NCI-H2081 treated with DMSO at 0.1 percent for 48 hours (cell line): ENCODE measurements around the gene PRPH2.
A peak's percentile ranks its signal among the peaks of the same experiment; 100 is the strongest.

Experiments
- DNase-seq: peaks from one replicate; lab custom pipeline; 2025; lab: John Stamatoyannopoulos, UW

Gene PRPH2, protein sequence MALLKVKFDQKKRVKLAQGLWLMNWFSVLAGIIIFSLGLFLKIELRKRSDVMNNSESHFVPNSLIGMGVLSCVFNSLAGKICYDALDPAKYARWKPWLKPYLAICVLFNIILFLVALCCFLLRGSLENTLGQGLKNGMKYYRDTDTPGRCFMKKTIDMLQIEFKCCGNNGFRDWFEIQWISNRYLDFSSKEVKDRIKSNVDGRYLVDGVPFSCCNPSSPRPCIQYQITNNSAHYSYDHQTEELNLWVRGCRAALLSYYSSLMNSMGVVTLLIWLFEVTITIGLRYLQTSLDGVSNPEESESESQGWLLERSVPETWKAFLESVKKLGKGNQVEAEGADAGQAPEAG

DNA sequence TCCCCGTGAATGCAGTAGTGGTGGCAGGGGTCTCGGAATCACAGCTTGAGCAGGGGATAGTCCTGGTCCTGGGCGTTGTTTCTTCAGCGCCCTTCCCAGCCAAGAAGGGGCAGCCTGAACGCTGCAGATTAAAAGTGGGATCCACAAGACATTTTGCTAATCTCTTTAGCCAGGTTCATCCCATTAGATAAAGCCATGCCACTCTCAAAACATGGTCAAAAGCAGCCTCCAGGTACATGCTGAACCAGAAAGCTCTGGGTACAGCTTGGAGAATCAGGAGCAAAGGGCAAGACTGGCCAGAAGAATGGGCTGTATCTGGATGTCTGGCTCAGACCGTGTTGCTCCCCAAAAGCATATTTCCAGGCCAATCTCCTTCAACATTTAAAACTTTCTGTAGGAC, at the start of gene PRPH2:
Gene PRPH2, minus strand, starts transcription at position 101 of the 400 bp plus-strand sequence. CDS start 263 bp downstream, outside the sequence.
- no peak for DNase-seq

DNA sequence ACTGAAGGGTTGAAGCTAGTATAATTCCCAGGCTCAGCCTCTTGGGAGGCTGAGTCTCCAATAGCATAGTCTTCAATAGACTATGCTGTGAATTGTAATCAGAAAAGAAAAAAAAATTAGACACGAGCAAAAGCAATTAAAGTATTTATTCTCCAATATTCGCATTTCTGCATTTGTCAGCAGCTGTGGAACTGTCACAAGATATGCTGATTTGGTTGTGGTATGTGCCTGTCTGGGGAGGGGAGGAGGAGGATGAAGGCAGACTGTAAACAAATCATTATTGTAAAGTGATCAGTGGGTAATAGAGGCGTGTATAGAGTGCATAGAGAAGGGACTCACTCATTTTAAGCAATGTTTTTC, 49.3 kb upstream of the PRPH2 start:
- DNase-seq, result no peak

DNA sequence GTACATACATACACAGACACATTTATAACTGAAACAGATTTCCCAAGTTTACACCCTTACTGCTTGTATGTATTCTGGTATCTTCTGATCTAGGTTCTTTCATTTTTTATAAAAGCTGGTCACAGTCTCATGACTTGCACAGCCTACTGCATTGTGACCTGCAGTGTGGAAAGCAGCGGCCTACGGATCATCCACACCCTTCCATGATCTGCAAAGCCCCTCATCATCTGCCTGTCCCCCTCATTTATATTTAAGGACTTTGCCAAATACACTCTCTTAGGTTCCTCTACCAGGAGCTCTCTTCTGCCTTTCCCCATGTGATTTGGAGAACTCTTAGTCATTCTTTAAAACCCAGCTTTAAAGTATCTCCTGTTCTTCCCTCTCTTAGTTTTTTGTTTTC, 47.4 kb upstream of the PRPH2 start:
- DNase-seq, result no peak

DNA sequence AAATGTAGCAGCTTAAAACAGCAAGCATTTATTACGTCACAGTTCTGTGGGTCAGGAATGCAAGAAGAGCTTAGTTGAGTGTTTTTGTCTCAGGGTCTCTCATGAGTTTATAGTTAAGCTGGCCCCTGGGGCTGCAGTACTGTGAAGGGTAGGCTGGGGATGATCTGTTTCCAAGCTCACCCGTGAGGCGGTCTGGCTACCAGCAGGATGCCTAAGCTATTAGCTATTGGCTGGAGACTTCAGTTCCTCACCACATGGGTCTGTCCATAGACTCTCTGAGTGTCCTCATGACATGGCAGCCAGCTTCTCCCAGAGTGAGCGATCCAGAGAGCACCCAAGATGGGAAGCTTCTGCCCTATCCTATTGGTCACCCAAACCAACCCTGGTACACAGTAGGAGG, 46.7 kb upstream of the PRPH2 start:
- DNase-seq, result no peak

DNA sequence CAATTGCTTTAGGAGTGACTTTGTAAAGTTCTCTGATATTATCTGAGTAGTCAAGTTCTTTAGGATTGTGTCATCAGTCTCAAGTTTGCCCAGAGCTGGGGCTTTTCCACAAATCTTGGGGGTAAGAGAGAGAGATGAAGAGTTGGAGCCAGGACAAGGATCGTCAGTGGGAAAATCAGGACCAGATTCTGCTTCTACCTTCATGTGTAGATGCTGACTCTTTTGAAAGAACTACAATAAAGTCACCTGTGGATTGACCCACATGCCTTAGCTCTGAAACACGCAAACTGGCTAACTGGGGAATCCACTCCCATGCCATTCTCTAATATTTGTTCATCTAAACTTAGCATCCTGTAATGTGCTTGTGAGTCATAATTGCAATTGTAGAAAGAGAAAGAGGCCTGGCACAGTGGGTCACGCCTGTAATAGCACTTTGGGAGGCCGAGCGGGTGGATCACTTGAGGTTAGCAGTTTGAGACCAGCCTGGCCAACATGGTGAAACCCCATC, 43.8 kb upstream of the PRPH2 start:
- no peak for DNase-seq

DNA sequence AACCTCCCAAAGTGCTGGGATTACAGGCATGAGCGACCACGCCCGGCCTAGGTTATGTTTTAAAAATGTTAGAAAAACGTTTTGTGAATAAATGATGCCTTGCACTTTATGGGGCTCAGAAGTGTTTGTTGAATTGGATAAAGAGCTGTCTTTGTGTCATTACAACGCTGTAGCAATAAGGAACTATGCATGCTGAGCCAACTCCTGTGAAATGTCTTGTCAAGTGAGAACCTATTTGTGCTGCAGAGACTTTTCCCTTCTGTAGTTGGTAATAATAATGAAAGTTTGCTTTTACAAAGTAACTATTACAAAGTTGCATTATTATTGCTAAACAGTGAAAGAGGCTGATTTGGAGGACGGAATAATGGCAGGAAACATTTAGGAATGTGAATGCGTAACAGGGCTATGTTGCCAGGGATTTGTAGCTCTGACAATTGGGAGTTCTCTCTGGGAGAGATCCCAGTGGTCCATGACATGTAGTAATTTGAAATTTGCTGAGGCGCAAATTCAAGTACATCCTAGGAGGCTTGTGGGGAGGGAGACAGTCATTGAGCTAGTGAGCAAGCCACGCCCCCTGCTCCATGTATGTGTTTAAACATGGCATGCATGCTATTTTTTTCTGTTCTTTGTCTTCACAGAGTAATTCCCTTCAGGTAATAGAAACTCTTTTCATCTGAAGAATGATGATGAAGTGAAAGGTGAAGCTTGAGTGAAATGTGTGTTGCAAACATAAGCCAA, 42.7 kb upstream of the PRPH2 start:
- DNase-seq, result no peak

DNA sequence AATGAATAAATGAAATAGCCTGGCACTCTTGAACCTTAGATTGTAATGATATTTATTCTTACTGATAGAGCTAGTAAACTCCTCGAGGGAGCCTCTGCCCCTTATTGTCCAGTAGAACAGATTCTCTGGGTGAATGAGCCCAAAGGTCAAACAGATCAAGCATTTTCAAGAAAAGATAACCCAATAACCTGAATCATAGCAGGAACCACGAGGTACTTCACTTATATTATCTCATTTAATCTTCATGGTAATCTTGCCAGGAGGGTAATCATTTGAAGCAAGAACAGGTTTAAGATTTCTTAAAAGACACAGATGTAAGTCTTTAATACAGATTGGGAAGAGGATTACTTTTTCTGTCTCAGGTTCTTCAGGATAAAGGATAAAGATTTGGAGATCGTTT, 40.6 kb upstream of the PRPH2 start:
- DNase-seq, result no peak

DNA sequence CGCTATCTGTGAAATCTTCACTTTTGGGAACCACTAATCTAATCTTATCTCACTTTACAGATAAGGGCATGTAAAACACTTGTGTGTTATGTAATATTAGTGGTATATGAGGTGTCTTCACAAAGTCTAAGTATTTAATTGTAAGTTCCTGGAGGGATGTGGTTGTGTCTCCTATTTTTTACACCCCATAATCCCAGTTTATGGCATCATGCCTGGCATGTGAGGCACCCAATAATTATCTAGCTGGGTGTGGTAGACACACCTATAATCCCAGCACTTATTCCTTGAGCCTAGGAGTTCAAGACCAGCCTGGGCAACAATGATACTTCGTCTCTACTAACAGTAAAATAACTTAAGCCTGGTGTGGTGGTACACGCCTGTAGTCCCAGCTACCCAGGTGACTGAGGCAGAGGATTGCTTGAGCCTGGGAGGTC, 40.0 kb upstream of the PRPH2 start:
- no peak for DNase-seq

DNA sequence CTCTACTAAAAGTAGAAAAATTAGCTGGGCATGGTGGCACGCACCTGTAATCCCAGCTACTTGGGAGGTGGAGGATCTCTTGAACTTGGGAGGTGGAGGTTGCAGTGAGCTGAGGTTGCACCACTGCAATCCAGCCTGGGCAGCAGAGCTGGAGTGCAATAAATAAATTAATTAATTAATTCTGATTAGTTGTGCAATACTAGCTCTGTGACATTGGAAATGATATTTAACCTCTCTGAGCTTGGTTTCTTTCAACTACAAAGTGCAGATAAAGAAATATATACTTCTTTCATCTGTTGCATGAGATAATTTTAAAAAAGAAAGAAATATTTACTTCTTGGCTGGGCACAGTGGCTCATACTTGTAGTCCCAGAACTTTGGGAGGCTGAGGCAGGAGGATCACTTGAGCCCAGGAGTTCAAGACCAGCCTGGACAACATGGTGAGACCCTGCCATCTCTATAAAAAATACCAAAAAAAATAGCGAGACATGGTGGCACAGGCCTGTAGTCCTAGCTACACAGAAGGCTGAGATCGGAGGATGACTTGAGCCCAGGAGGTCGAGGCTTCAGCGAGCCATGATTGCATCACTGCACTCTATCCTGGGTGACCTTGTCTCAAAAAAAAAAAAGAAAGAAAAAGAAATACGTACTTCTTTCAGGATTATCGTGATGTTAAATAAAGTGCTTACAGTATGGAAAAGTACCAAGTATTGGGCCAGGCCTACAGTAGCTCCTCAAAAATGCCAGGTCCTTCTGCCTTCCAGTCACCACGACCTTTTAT, 39.1 kb upstream of the PRPH2 start:
- DNase-seq, result no peak

DNA sequence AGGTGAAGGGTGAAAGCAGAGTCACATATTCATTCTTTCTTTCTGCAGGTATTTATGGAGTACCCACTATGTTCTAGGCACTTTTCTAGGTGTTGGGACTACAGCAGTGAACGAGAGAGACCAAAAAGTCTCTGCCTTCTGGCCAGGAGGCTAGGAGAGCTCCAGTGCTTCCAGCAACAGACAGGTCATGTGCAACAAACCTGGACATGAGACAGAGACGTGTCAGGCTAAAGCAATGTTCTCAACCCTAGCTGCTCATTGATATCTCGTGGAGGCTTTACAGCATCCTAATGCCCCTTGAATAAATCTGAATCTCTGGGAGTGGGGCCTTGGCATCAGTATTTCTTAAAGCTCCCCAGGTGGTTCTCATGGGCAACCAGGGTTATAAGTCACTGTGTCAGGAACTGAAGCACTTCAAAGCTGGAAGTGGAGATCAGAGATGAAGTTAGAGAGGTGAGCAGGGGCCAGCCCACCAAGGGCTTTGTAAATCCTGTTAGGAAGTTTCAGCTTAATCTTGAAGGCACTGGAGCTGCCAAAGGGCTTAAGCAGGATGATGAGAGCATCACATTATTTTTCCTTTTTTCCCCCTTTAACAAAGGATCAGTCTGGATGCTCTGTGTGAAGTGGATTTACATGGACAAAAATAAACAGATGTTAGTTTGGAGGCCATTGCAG, 36.5 kb upstream of the PRPH2 start:
- DNase-seq, result no peak

DNA sequence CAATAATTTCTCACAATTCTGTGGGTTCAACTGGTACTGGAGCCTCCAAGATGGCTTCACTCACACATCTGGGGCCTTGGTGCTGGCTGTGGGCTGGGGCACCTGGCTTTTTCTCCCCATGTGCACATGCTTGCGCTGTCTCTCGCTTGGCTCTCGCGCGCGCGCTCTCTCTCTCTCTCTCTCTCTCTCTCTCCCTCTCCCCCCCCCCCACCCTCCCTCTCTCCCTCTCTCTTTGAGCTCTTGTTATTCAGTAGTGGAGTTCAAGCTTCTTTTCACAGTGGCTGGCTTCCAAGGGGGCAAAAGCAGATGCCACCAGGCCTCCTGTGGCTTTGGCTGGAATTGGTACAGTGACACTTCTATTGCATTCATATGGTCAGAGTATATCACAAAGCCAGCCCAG, 34.3 kb upstream of the PRPH2 start:
- DNase-seq, result no peak

DNA sequence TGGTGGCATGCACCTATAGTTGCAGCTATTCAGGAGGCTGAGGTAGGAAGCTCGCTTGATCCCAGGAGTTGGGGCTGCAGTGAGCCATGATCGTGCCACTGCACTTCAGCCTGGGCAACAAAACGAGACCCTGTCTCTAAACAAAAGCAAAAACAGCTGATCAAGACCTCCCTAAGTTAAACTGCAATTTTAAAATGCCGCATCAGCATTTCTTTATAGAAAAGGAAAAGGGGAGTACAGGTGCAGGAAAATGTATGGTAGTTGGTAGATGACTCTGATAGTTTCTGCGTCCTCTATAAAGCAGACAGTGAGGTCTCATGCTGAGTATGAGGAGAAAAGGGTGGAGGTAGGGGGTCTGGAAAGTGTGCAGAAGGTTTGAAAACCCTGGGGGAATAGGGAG, 32.4 kb upstream of the PRPH2 start:
- no peak for DNase-seq

DNA sequence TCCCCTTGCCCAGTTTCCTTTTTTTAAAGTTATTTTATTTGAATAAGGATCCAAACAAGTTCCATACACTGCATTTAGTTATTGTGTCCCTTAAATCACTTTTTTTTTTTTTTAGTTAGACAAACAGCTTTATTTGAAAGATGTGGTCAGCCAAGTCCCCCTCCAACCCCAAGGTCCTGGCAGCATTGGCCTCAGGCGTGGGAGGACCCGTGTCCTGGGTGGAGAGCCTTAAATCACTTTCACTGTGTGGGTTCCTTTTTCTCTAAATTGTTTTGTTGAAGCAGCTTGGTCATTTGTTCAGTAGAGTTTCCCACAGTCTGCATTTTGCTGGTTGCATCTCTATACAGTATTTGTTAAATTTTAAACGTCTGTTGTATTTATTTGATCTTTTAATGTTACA, 28.7 kb upstream of the PRPH2 start:
- no peak for DNase-seq

DNA sequence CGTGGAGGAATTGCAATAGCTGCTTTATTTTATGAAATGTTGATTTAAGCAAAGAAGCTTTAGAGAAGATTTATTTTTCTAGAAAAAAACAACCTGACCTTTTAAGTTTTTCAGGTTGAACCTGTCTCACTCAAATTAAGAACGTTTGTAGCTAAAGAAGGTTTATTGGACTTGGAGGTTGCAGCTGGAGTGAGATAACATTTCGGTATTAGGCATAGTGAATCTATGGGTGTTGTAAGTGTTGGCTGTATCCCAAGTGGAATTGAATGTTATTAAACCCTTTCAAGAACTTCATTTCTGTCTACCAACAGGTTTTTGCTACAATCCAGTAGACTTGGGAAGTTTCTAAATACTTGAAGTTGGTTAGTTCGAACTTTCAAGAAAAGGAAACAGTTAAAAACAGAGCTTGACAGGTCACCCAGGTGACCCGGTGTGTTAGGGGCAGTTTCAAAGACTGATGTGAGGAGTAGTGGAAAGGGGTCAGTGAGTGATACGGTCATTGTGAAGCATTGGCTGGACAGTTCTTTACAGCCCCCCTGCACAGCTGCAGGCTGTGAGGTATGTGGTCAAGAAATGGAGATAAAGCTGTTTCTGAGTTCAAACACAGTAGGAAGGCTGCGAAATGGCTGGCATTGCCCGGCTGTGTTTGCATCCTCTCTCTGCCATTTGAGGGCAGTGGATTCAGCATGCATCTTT, 26.0 kb upstream of the PRPH2 start:
- no peak for DNase-seq

DNA sequence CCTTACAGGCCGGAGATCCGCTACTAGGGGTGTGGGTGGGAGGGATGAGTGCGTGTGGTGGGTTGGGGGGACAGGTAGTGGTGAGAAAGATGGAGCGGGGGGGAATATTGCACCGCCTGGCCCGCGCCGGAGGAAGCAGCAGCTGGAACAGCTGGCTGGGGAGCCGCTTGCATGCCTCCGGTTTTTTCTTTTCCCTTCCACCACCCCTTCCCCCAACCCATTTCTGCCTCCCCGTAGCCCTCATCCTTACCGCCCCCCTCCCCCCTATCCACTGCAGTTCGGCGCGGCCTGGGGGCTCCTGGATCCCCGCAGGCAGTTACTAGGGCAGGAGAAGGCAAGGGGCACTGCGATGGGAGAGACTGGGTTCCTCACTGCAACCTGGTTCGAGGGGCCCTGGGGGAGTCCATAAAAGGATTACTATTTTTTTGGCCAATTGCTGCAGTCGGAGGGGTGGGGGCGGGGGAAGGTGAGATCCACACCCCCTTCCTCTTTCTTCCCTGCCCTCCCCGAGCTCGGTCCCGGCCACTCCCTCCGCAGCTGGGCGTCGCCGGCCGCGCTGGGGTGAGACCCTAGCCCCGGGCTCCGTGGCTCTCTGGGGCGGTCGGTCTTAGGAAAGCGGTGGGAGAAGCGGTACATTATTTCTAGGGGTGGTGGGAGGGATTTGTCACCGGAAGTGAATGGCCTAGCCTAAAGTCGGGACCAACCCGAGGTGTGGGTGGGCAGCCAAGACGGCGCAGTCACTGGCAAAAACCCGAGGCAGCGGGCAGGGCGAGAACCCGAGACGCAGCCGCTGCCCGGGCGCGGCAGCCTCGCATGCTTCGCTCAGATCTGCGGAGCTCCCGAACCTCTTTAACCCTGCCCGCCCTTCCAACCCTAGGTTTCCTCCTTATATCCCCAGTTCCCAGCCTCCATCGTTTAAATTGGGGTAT, 24.3 kb upstream of the PRPH2 start:
- DNase-seq, result peak; percentile 48

DNA sequence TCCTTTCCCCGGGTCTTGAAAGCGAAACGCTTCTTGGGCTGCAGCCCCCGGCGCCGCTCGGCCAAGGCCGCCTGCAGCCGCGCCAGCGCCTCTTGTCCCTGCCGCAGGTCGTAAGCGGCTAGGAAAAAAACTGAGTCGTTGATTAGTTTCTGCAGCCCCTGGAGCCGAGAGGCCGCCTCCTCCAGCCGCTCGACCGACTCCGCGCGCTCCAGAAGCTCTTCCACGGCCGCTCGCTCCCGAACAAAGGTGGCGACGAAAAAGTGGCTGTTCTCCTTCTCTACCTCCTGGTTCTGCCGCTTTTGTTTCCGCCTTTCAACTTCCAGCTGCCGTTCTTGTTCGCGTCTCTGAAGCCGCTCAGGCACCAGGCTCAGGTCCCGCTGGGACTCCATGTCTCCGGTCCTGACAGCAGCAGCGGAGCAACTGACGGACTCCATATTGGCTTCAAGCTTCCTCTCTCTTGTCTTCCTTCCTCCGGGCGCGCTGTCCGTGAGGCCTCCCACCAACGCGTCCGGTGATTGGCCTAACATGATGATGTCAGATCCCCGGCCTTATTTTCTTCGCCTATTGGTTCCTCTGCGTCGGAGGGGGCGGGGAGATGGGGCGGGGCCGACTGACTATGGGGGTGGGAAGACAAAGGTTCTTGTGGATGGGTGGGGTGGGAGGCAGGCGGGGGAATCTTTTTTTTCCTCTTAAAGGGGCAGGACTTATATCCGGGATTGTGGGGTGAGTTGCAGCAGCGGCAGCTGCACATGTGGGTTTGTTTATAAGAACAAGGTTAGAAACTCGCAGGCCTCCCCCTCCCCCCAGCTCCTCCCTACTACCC, 23.5 kb upstream of the PRPH2 start, which contains the start of gene TBCC:
Gene TBCC, minus strand, starts transcription at position 464 of the 823 bp plus-strand sequence. Its CDS starts 30 bp downstream, at position 434.
- peak; percentile 87 for DNase-seq

DNA sequence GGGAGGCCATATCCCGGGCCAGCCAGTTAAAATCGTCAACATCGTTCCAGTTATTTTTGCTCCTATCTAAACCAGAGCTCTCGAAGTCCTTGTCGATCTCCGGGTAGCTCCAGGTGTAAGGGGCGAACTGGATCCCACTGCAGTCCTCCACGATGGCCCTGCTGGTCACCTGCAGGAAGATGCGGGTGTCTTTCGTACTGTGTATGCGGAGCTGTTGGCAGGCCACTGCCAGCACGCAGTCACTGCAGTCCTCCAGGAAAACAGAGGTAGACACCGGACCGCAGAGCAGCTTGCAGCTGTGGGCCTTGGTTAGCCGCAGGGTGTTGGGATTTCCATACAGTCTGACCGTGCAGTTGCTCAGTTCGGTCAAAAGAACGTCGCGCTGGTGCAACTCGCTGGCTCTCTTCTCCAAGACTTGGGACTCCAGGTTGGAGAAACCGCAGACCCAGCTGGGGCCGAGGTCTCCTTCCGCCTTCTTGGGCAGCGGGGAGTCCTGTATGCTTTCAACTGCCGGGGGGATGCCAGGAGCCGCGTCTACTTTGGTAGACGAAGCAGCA, 22.8 kb upstream of the PRPH2 start:
- DNase-seq, result no peak

DNA sequence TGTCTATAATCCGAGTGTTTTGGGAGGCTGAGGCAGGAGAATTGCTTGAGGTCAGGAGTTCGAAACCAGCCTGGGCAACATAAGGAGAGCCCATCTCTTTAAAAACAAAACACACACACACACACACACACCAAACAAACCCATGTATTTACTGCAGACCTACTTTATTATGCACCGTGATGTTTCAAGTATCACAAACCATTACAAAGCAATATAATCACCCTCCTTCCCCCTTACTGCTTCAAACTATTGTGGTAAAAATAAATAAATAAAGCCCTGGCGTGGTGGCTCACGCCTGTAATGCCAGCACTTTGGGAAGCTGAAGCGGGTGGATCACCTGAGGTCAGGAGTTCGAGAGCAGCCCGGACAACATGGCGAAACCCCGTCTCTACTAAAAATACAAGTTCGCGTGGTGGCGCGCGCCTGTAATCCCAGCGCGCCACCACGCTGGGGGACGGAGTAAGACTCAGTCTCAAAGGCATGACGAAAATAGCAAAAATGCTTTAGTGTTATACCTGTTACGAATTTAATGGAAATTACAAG, 22.0 kb upstream of the PRPH2 start:
- no peak for DNase-seq
